GM23248 (cell line): Measurements from ENCODE around the gene PDIK1L.

Experiments
- EZH2 ChIP-seq: fragments of 200-600 bp; sonication (generic); IDR thresholded peaks from 2 replicates; pipeline ENCODE4 v1.6.1; 2018; ENCODE audit warnings: antibody characterized with exemption, mild to moderate bottlenecking; ENCODE audit not compliant: insufficient read depth, poor library complexity, severe bottlenecking
- EZH2phosphoT487 ChIP-seq: fragments of 200-600 bp; sonication (generic); IDR thresholded peaks from 2 replicates; pipeline ENCODE4 v1.6.1; 2018; ENCODE audit warnings: antibody characterized with exemption, moderate library complexity, mild to moderate bottlenecking, low read depth; ENCODE audit not compliant: insufficient read depth

GRCh38 chr1:26067432-26067911, 44.2 kb upstream of the PDIK1L start, which contains the start of gene TRIM63:
- TF ChIP-seq EZH2phosphoT487 = no peak
- no peak for TF ChIP-seq EZH2
